Measurements from ENCODE around the gene TMEM145.

DNA sequence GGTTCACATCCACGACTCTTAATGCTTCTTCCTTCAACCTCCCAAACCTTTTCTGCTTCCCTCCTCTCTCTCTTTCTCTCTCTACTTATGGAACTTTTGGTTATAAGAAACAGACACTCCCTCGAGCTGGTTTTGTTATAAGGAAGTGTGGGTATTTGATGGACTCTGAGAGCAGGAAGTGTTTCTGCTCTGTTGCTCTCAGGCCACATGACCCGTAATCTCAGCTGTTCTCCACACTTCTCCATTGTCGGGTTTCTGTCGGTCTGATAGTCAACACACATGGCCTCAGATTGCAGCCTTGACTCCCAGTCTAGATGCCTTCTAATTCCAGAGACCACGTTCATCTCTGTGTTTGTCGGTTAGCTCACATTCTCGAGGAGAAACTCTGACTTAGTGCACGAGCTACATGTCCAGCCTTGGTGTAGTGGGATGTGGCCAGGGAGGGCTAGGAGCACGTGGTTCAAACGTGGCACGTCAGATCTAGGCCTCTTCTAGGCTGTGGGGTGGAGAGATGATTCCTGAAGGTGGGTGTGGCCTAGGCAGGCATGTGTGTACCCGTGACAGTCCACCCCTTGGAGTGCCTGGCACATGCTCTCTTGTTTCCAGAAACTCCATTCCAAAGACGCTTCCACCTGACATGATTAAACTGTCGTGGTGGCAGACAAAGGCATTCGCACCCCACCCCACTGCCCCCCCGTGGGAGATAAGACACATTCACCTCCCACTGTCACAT, 50.7 kb downstream of the TMEM145 start:
- TF ChIP-seq, protein P1, sequence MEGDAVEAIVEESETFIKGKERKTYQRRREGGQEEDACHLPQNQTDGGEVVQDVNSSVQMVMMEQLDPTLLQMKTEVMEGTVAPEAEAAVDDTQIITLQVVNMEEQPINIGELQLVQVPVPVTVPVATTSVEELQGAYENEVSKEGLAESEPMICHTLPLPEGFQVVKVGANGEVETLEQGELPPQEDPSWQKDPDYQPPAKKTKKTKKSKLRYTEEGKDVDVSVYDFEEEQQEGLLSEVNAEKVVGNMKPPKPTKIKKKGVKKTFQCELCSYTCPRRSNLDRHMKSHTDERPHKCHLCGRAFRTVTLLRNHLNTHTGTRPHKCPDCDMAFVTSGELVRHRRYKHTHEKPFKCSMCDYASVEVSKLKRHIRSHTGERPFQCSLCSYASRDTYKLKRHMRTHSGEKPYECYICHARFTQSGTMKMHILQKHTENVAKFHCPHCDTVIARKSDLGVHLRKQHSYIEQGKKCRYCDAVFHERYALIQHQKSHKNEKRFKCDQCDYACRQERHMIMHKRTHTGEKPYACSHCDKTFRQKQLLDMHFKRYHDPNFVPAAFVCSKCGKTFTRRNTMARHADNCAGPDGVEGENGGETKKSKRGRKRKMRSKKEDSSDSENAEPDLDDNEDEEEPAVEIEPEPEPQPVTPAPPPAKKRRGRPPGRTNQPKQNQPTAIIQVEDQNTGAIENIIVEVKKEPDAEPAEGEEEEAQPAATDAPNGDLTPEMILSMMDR (conservative IDR thresholded peaks at IDR 0.05; ENCODE audit: low read length), result no peak
- no peak for TF ChIP-seq EZH2phosphoT487 (IDR thresholded peaks at IDR 0.05; ENCODE audit: borderline replicate concordance)

Measured in Loucy (cell line).